ENCODE results near the gene IPO4. TPM values are rescaled to one million over a fixed set of nuclear protein-coding genes. Genes with fewer than 3 reads are reported as not detected.

Gene IPO4
- total and polyA plus RNA-seq, 2 of the 4 experiments (the other 2 are of a cell fraction): 37.6 to 39.4 TPM

GRCh38 chr14:24159777-24160498 is 28.7 kb downstream of the IPO4 start:
- H3K56ac ChIP-seq (ENCODE audit: extremely low read depth, insufficient read depth, low read length): no peak overlapping the region
- H3K18ac ChIP-seq (ENCODE audit: low read depth, low read length): no peak overlapping the region
- POLR2A ChIA-PET (ENCODE audit: unreplicated experiment): no interaction called here
- dilution Hi-C loops (cut with HindIII; ENCODE audit: low sequenced_read_pairs, unreplicated experiment): no loop called here
- CTCF ChIA-PET: interaction anchor here (0.6 to 1.6 kb wide), 2 partner anchors 11 to 30 kb away, joined by 3 to 14 read pairs; partner anchors contain the start of gene RNF31
- H3K9me3 ChIP-seq (ENCODE audit: control insufficient read depth, insufficient read depth, low read length): no peaks in the 10 kb centered on the region
- peaks cover 7% of the 10 kb centered on the region for H3K4me1 ChIP-seq (ENCODE audit: control insufficient read depth, insufficient read depth, low read length)
- H3K4ac ChIP-seq (ENCODE audit: low read depth, low read length): no peak overlapping the region
- H3K4me2 ChIP-seq (ENCODE audit: low read depth, low read length): no peak overlapping the region
- H3K27me3 ChIP-seq (ENCODE audit: control insufficient read depth, insufficient read depth, low read length): no peaks in the 10 kb centered on the region
- no TSS peak for BruUV-seq (replicated peaks)
- H3K4me3 ChIP-seq (ENCODE audit: insufficient read depth, low read depth, low read length): no peak overlapping the region
- no peak overlapping the region for H4K8ac ChIP-seq (ENCODE audit: low read depth in 2 of 2, low read length in 2 of 2)
- H2AK9ac ChIP-seq (replicated peaks; ENCODE audit: low read depth, low read length, poor library complexity): peak overlapping the region; percentile 57
- no peak overlapping the region for H2BK120ac ChIP-seq (ENCODE audit: low read depth, low read length)
- H2BK15ac ChIP-seq (ENCODE audit: low read depth, low read length): no peak overlapping the region; the same call in 2 of the 3 replicates
- peaks cover 17 to 39% of the 10 kb centered on the region in 2 experiments for H3K79me1 ChIP-seq (ENCODE audit: low read depth in 1 of 2, low read length in 2 of 2)
- TF ChIP-seq CTCF (conservative IDR thresholded peaks at IDR 0.05; ENCODE audit: low read depth, low read length) (no peak), POLR2A (IDR thresholded peaks at IDR 0.05; ENCODE audit: low read depth, low read length) (no peak), RFX5 (IDR thresholded peaks at IDR 0.05; ENCODE audit: low read depth, low read length) (no peak), RAD21 (IDR thresholded peaks at IDR 0.05; ENCODE audit: low read length) (no peak), FOS (IDR thresholded peaks at IDR 0.05; ENCODE audit: low read depth, low read length) (no peak), SMC3 (IDR thresholded peaks at IDR 0.05; ENCODE audit: low read depth, low read length) (no peak), MXI1 (IDR thresholded peaks at IDR 0.05; ENCODE audit: borderline replicate concordance, low read depth, low read length) (no peak), USF2 (IDR thresholded peaks at IDR 0.05; ENCODE audit: low read depth, low read length) (no peak), NFE2L2 (IDR thresholded peaks at IDR 0.05; ENCODE audit: low read depth, low read length) (no peak)
- peak overlapping the region; percentile 44 for H2AFZ ChIP-seq (replicated peaks; ENCODE audit: low read length, poor library complexity)
- H3K36me3 ChIP-seq (ENCODE audit: control insufficient read depth, insufficient read depth, low read length): peaks cover 66% of the 10 kb centered on the region
- H4K5ac ChIP-seq (ENCODE audit: low read depth, low read length): no peak overlapping the region
- H3K9ac ChIP-seq (ENCODE audit: low read depth, low read length): no peak overlapping the region
- H3K14ac ChIP-seq (replicated peaks; ENCODE audit: low read depth, low read length): no peak overlapping the region
- H4K20me1 ChIP-seq (ENCODE audit: insufficient read depth, low read length): no peaks in the 10 kb centered on the region
- H3K27ac ChIP-seq (ENCODE audit: insufficient read depth, low read length): peak overlapping the region; percentile 8; the same call in 1 of the 2 replicates
- no peak overlapping the region for H3K23ac ChIP-seq (ENCODE audit: low read depth, low read length)
- H4K91ac ChIP-seq (ENCODE audit: insufficient read depth, low read depth, low read length): no peak overlapping the region
- H2AK5ac ChIP-seq (ENCODE audit: low read depth, low read length): peak overlapping the region; percentile 24; the same call in 1 of the 2 replicates
- in situ Hi-C loops (cut with MboI; ENCODE audit: low sequenced_read_pairs): no loop called here
- H2BK5ac ChIP-seq (ENCODE audit: low read depth, low read length, poor library complexity, severe bottlenecking): peak overlapping the region; percentile 37
- ATAC-seq (ENCODE audit: low read depth) (no peak), DNase-seq (no peak)
- peaks cover 5% of the 10 kb centered on the region for H3K9me1 ChIP-seq (ENCODE audit: insufficient read depth, low read length)
- intact Hi-C loops (cut with micrococcal nuclease): no loop called here
- WGBS, 2 experiments (ENCODE audit: extremely low coverage in 2 of 2, insufficient read length in 1 of 2): 100% methylated on average over 1 of the region's 11 CpGs; no CpG with 5 or more reads in 1 of the 2 experiments
- H2BK20ac ChIP-seq (ENCODE audit: low read depth, low read length): no peak overlapping the region
